Measurements from ENCODE around the gene FAM210B. TPM values are rescaled to one million over a fixed set of nuclear protein-coding genes. Genes with fewer than 3 reads are reported as not detected.

Gene FAM210B
- total and polyA plus RNA-seq, 2 of the 13 experiments (the other 11 are each of a cell fraction or from before 2014, with no cell fraction given) = 75.9 to 107 TPM

- no peak for TF ChIP-seq GPBP1L1 (CRISPR knock-in tag; IDR thresholded peaks at IDR 0.05)
- peak; percentile 100 for TF ChIP-seq ZHX2 (IDR thresholded peaks at IDR 0.05; ENCODE audit: low read depth)
- peak; percentile 83; the same call in 1 of the 2 replicates for TF ChIP-seq ZHX2 (CRISPR knock-in tag; IDR thresholded peaks at IDR 0.05; ENCODE audit: borderline replicate concordance)
- TF ChIP-seq ZNF33A (CRISPR knock-in tag; IDR thresholded peaks at IDR 0.05; ENCODE audit: borderline replicate concordance) = no peak
- peak; percentile 84 for TF ChIP-seq MED8 (CRISPR knock-in tag; IDR thresholded peaks at IDR 0.05; ENCODE audit: insufficient replicate concordance)
- no peak for TF ChIP-seq TCF12 (IDR thresholded peaks at IDR 0.05)
- TF ChIP-seq TCF12 (CRISPR knock-in tag; IDR thresholded peaks at IDR 0.05) = peak; percentile 67
- peak; percentile 95 for TF ChIP-seq ZNF230 (CRISPR knock-in tag; IDR thresholded peaks at IDR 0.05)
- no peak for TF ChIP-seq ZBTB40 (IDR thresholded peaks at IDR 0.05)
- TF ChIP-seq ZBTB40 (CRISPR knock-in tag; IDR thresholded peaks at IDR 0.05) = peak; percentile 94
- no peak for TF ChIP-seq PLRG1 (conservative IDR thresholded peaks at IDR 0.05)
- TF ChIP-seq RARA (CRISPR knock-in tag; IDR thresholded peaks at IDR 0.05) = peak; percentile 74
- TF ChIP-seq RNF2 (conservative IDR thresholded peaks at IDR 0.05; ENCODE audit: low read depth) = peak; percentile 93
These were observed 33.5 kb downstream of the FAM210B start, which contains the start of the genes AURKA and CSTF1 (continued) for GRCh38 chr20:56392132-56392880.
